Left lung (tissue), 10 donors: Measurements from ENCODE around the gene ZBTB17. TPM values are rescaled to one million over a fixed set of nuclear protein-coding genes. Genes with fewer than 3 reads are reported as not detected.

ENCODE experiments used
- ATAC-seq: fragments of 200-7000 bp; cut with Tn5 transposase; one replicate; pipeline ENCODE4 v1.9.1; 2020; ENCODE audit warnings: moderate library complexity
- DNase-seq, 4 donors: peaks; one replicate each; pipeline ENCODE4 v3.0.0-alpha.2; 2013 to 2020
- H3K27ac ChIP-seq, 2 donors: fragments of 200-600 bp; sonication (generic) in 1 of 2; one replicate each; pipeline versions ENCODE4 v1.5.0 to v1.8.0; 2020 to 2021
- H3K27me3 ChIP-seq, 2 donors: fragments of 200-600 bp; sonication (generic) in 1 of 2; one replicate each; pipeline versions ENCODE4 v1.5.0 to v1.8.0; 2020 to 2021
- H3K36me3 ChIP-seq, 2 donors: fragments of 200-600 bp; sonication (generic) in 1 of 2; one replicate each; pipeline versions ENCODE4 v1.5.0 to v1.8.0; 2020 to 2021
- H3K4me1 ChIP-seq, 2 donors: fragments of 200-600 bp; one replicate each; pipeline ENCODE4 v1.8.0; 2021
- H3K4me3 ChIP-seq, 2 donors: fragments of 200-600 bp; sonication (generic) in 1 of 2; one replicate each; pipeline versions ENCODE4 v1.5.0 to v1.8.0; 2020 to 2021; ENCODE audit warnings: mild to moderate bottlenecking in 1 of 2
- H3K9me3 ChIP-seq, 2 donors: fragments of 200-600 bp; sonication (generic) in 1 of 2; one replicate each; pipeline versions ENCODE4 v1.5.0 to v1.8.0; 2020 to 2021
- intact Hi-C, 2 donors: fragments of 100-400 bp; cut with DNase I; formaldehyde crosslinking; loops; one replicate each; pipeline versions ENCODE4 v1.11.2 to v1.14.2; 2022
- polyA plus RNA-seq, 6 donors: library from polyadenylated mRNA; unstranded; fragments of 120-200 nt; gene quantifications; one replicate each; pipeline ENCODE4 v1.2.1, GENCODE V29; 2013; ENCODE audit not compliant: insufficient read length in 6 of 6
- total RNA-seq, 2 donors: library from RNA; stranded (reverse); fragmentation: NEBNext Ultra II Directional; extraction: Animal tissue kit (Norgen Biotek cat#: 25700); gene quantifications; one replicate each; pipeline ENCODE4 v1.2.1, GENCODE V29; 2021
- TF ChIP-seq, protein P1 (sequence below), 2 donors: fragments of 200-600 bp; sonication (generic) in 1 of 2; IDR thresholded peaks; one replicate each; pipeline versions ENCODE4 v1.5.0 to v1.8.0; 2021; ENCODE audit warnings: antibody characterized with exemption in 2 of 2
- donor health status: DM: no; HTN: yes; CAD: no.
- donor health status: DM: no; HTN: no; CAD: no.

ZBTB17 gene
- total and polyA plus RNA-seq, 8 donors, result 27.4 to 46.5 (median 33.1) TPM

GRCh38 chr1:15958111-15958510, 17.8 kb downstream of the ZBTB17 start:
- no peak for ATAC-seq
- Histone ChIP-seq H3K27me3 (no peaks in the 10 kb centered on the region), H3K36me3 (peaks cover 0 to 14% of the 10 kb centered on the region in 2 donors), H3K4me3 (no peak overlapping the region), H3K9me3 (no peaks in the 10 kb centered on the region), H3K27ac (peak overlapping the region in 1 of 2 donors; percentile 5), H3K4me1 (peaks cover 13 to 75% of the 10 kb centered on the region in 2 donors)
- DNase-seq, result no peak
- intact Hi-C loops, result no loop called here
- TF ChIP-seq, protein P1, sequence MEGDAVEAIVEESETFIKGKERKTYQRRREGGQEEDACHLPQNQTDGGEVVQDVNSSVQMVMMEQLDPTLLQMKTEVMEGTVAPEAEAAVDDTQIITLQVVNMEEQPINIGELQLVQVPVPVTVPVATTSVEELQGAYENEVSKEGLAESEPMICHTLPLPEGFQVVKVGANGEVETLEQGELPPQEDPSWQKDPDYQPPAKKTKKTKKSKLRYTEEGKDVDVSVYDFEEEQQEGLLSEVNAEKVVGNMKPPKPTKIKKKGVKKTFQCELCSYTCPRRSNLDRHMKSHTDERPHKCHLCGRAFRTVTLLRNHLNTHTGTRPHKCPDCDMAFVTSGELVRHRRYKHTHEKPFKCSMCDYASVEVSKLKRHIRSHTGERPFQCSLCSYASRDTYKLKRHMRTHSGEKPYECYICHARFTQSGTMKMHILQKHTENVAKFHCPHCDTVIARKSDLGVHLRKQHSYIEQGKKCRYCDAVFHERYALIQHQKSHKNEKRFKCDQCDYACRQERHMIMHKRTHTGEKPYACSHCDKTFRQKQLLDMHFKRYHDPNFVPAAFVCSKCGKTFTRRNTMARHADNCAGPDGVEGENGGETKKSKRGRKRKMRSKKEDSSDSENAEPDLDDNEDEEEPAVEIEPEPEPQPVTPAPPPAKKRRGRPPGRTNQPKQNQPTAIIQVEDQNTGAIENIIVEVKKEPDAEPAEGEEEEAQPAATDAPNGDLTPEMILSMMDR (IDR thresholded peaks at IDR 0.05), result no peak

DNA sequence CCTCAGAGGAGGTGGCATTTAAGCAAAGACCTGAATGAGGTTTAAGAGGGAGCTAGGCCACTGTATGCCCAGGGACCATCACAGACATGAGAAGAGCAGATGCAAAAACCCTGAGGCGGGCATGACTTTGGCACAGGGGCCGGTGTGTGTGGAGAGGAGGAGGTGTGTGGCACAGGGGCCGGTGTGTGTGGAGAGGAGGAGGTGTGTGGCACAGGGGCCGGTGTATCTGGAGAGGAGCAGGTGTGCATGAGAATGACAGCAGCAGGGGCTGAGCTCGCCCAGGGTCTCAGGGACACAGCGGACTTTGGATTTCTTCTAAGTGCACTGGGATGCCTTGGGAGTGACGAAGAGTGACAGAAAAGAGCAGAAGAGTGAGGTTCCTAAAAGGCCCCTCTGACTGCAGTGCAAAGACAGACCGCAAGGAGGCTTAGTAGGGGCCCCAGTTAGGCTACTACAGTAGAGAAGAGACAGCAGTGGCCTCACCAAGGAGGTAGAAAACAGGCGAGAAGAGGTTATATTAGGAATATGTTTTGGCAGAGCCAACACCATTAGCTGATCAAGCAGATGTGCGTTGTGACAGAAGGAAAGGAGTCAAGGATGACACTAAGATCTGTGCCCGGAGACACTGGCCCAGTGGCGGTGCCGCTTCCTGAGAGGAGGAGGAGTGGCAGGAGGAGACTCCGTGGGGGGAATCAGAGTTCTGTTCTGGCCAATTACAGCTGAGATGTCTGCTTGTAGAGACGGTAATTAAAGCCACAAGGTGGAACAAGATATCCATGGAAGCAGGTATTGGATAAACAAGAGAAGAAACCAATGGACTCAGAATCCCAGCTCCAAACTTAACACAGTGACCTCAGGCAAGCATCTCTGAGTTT, 18.4 kb downstream of the ZBTB17 start:
- DNase-seq (no peak), ATAC-seq (no peak)
- no peaks in the 10 kb centered on the region for H3K9me3 ChIP-seq
- H3K36me3 ChIP-seq, result peaks cover 0 to 11% of the 10 kb centered on the region in 2 donors
- no peaks in the 10 kb centered on the region for H3K27me3 ChIP-seq
- peaks cover 19 to 75% of the 10 kb centered on the region in 2 donors for H3K4me1 ChIP-seq
- intact Hi-C loops, result no loop called here
- peak overlapping the region in 1 of 2 donors; percentile 5 for H3K27ac ChIP-seq
- no peak overlapping the region for H3K4me3 ChIP-seq
- TF ChIP-seq, protein P1 (IDR thresholded peaks at IDR 0.05), result no peak

GRCh38 chr1:15956150-15956549, 19.8 kb downstream of the ZBTB17 start:
- H3K4me3 ChIP-seq, result no peak overlapping the region
- TF ChIP-seq, protein P1 (IDR thresholded peaks at IDR 0.05), result no peak
- no peaks in the 10 kb centered on the region for H3K9me3 ChIP-seq
- peak; percentile 79 for ATAC-seq
- DNase-seq, result no peak
- peaks cover 29 to 85% of the 10 kb centered on the region in 2 donors for H3K4me1 ChIP-seq
- no peaks in the 10 kb centered on the region for H3K27me3 ChIP-seq
- H3K27ac ChIP-seq, result peak overlapping the region in 1 of 2 donors; percentile 4
- intact Hi-C loops, result no loop called here
- no peaks in the 10 kb centered on the region for H3K36me3 ChIP-seq

GRCh38 chr1:15955552-15955951, 20.3 kb downstream of the ZBTB17 start:
- H3K27ac ChIP-seq, result peak overlapping the region in 1 of 2 donors; percentile 4
- H3K4me1 ChIP-seq, result peaks cover 34 to 91% of the 10 kb centered on the region in 2 donors
- no peaks in the 10 kb centered on the region for H3K27me3 ChIP-seq
- H3K36me3 ChIP-seq, result no peaks in the 10 kb centered on the region
- TF ChIP-seq, protein P1 (IDR thresholded peaks at IDR 0.05), result no peak
- H3K4me3 ChIP-seq, result no peak overlapping the region
- DNase-seq, result no peak
- H3K9me3 ChIP-seq, result no peaks in the 10 kb centered on the region
- intact Hi-C loops, result no loop called here
- no peak for ATAC-seq

DNA sequence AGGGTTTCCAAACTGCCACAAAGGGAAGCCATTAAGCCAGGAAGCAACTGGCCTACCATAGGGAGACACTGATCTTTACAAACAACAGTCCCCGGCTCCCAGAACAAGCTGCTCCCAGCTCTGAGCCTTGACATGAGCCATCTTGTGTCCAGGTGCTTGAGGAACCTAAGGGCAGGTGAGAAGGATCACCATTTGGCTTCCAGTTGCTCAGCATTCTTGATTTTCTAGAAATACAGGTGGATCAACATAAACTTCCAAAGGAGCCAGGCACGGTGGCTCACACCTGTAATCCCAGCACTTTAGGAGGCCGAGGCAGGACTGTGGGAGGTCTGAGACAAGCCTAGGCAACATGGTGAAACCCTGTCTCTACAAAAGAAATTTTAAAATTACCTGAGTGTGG, 21.6 kb downstream of the ZBTB17 start:
- Histone ChIP-seq H3K4me3 (no peak overlapping the region), H3K9me3 (no peaks in the 10 kb centered on the region), H3K27ac (peak overlapping the region; percentile 45 to 79), H3K36me3 (no peaks in the 10 kb centered on the region), H3K27me3 (no peaks in the 10 kb centered on the region), H3K4me1 (peaks cover 47 to 98% of the 10 kb centered on the region in 2 donors)
- no peak for DNase-seq
- intact Hi-C loops, result no loop called here
- TF ChIP-seq, protein P1 (IDR thresholded peaks at IDR 0.05), result no peak
- ATAC-seq, result no peak
